Tibial nerve (tissue), 4 donors: ENCODE results near the gene TMEM212.

Experiments
- EP300 ChIP-seq, 2 donors: sonication (generic); formaldehyde crosslinking; IDR thresholded peaks; one replicate each; pipeline ENCODE4 v1.6.1; 2017; ENCODE audit warnings: antibody characterized with exemption in 2 of 2, mild to moderate bottlenecking in 1 of 2
- POLR2A ChIP-seq, 2 donors: fragments of 450-650 bp; IDR thresholded peaks; one replicate each; pipeline ENCODE4 v1.6.1; 2017; ENCODE audit warnings: antibody characterized with exemption in 2 of 2, mild to moderate bottlenecking in 2 of 2, moderate library complexity in 2 of 2
- TF ChIP-seq, protein P1 (sequence below), 5 experiments: fragments of 200-600 bp in 3 of 5; fragments of 450-650 bp in 2 of 5; sonication (generic) in 3 of 5; IDR thresholded peaks; one replicate each; pipeline ENCODE4 v1.5.1; 2016 to 2019; ENCODE audit warnings: antibody characterized with exemption in 5 of 5, mild to moderate bottlenecking in 3 of 5, moderate library complexity in 2 of 5

DNA sequence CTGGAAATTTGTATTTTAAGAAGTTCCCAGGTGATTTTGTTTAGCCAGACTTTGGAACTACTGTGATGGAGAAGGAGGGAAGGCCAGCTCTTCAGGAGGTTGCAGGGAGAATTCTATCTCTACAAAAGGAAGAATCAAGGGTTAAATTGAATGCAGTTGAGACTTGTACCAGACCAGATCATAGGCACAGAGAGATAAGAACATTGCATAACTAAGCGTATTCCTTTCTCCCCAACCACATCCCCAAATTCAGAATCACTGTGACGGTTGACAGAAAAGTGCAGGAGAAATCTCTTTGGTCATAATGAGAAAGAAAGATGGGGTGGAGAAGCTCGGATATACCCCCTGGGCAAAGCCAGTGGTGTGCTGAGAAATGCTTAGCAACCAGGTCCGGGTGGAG, 40.1 kb upstream of the TMEM212 start:
- TF ChIP-seq EP300 (IDR thresholded peaks at IDR 0.05) (no peak), POLR2A (IDR thresholded peaks at IDR 0.05) (no peak)
- TF ChIP-seq, protein P1, sequence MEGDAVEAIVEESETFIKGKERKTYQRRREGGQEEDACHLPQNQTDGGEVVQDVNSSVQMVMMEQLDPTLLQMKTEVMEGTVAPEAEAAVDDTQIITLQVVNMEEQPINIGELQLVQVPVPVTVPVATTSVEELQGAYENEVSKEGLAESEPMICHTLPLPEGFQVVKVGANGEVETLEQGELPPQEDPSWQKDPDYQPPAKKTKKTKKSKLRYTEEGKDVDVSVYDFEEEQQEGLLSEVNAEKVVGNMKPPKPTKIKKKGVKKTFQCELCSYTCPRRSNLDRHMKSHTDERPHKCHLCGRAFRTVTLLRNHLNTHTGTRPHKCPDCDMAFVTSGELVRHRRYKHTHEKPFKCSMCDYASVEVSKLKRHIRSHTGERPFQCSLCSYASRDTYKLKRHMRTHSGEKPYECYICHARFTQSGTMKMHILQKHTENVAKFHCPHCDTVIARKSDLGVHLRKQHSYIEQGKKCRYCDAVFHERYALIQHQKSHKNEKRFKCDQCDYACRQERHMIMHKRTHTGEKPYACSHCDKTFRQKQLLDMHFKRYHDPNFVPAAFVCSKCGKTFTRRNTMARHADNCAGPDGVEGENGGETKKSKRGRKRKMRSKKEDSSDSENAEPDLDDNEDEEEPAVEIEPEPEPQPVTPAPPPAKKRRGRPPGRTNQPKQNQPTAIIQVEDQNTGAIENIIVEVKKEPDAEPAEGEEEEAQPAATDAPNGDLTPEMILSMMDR (IDR thresholded peaks at IDR 0.05): no peak
